Measurements from ENCODE around the gene HECTD2.
"Not testable (repeated sequence)": the region's sequence is repeated elsewhere in the genome, so short reads cannot be mapped to it uniquely, and the experiment has no call there.

The HECTD2 gene

GRCh38 chr10:91415816-91416215 lies 5.7 kb downstream of the HECTD2 start:
- DNase-seq, result no peak

DNA sequence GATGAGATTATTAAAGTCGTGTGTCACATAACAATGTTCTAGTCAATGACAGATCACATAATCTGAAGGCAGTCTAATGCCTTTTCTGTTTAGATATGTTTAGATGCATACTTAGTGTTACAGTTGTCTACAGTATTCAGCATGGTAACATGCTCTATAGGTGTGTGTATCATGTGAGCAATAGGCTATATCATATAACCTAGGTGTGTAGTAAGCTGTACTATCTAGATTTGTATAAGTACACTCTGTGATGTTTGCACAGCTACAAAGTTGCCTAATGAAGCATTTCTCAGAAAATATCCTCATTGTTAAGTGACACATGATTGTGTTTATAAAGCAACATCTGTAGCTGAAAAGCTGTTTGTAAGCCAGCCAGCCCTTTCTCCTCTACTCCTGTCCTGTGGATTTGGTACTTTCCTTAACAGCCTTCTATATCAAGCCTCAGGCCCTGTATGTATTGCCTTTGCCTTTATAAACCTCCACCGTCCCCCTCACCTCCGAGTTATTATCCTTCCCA lies 6.3 kb downstream of the HECTD2 start:
- DNase-seq, result no peak

GRCh38 chr10:91418416-91418815 lies 8.3 kb downstream of the HECTD2 start:
- no peak for DNase-seq

DNA sequence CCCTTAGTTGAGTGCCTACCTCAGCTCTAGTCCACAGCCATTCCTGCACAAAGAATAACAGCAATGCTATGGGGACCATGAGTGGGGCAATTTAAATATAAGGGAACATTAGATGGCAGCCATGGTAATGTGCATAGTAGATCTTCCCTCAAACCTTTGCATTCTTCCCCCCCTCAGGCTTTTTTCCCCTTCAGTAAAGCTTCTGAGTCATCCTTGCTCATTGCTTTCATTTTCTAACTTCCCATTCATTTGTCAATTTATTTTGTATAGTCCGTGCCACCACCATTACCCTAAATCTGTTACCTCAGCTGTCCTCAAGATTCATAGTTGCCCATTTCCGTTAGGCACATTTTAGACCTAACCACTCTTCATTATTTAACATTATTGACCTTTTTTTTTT lies 10.7 kb downstream of the HECTD2 start:
- no peak for DNase-seq

DNA sequence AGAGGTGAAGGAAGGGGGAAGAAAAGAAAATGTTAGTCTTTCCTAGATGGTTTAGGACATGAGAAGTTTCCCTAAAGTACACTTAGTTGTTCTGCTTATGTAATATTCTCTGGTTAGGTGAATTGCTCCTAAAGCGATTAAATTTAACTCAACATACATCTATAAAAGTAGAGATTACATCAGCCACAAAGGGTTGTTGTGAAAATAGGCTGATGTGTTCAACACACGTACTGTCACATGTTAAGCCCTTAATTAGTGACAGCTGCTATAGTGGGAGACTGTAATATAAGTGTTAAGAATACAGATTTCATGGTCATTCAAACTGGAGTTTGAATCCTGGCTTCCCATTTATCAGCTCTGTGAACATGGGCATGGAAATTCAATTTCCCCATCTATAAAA lies 12.8 kb downstream of the HECTD2 start:
- no peak for DNase-seq

- no peak for DNase-seq
Observed at GRCh38 chr10:91424016-91424415, 13.9 kb downstream of the HECTD2 start.

DNA sequence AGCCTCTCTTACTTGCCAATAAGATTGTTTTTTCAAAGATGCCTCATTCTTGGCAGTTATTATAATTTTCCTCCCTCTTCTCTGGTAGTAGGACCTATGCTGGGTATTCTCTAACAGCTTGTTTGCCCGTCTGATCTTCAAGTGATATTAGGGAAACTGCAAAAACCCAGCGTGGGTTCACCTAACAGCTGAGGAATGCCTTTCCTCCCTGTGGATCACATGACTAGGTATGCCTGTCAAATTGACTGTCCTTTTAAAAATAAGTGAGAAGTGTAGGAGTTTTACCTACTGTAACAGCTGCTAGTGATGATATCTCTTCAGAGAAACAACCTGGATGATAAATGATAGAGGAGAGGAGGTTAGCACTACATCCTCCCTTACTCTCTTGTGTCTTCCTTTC lies 22.0 kb downstream of the HECTD2 start:
- DNase-seq, result no peak

- no peak for DNase-seq
Observed at GRCh38 chr10:91433620-91434019, 23.5 kb downstream of the HECTD2 start.

GRCh38 chr10:91434041-91434440 lies 23.9 kb downstream of the HECTD2 start:
- no peak for DNase-seq

DNA sequence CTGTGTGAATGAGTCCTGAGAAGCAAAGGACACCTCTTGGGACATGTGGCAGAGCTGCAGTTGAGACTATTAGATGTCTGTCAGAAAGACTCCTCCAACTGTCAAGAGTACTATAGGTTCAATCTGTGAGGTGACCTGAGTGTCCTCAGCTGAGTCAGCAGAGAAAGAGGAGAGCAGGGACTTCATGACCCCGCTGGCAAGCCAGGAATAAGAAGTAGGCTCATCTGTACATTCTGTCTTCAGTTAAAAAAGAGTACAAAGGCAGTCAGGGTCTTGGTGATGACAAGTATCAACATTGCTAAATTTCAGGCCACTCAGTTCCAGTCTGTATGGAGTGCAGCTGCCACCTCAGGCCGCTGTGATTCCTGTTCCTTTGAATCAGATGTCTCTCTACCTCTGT lies 25.1 kb downstream of the HECTD2 start:
- DNase-seq, result no peak

- not testable (repeated sequence) for DNase-seq
Observed at GRCh38 chr10:91438228-91438627, 28.1 kb downstream of the HECTD2 start.

GRCh38 chr10:91444211-91445182 lies 34.4 kb downstream of the HECTD2 start:
- no peak for DNase-seq

GRCh38 chr10:91452063-91452462 lies 41.9 kb downstream of the HECTD2 start:
- no peak for DNase-seq

GRCh38 chr10:91453535-91453934 lies 43.4 kb downstream of the HECTD2 start:
- no peak for DNase-seq

- DNase-seq, result not testable (repeated sequence)
Observed at GRCh38 chr10:91455135-91455534, 45.0 kb downstream of the HECTD2 start.

GRCh38 chr10:91460681-91461080 lies 50.5 kb downstream of the HECTD2 start:
- no peak for DNase-seq

DNA sequence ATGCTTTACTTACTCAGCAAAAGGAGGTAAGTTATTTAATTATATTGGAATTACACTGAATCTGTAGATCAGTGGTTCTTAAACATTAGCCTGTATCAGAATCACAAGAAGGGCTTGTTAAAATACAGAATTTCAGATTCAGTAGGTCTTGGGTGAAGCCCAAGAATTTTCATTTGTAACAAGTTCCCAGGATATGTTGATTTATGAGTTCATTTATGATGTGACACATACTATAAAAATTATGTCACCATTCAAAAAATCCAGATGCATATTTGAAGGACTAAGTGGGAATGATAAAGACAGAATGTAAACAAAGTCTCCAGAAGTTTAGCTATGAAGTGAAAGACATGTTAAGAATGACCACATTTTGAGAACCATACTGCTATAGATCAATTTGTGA lies 52.3 kb downstream of the HECTD2 start:
- DNase-seq, result no peak

DNA sequence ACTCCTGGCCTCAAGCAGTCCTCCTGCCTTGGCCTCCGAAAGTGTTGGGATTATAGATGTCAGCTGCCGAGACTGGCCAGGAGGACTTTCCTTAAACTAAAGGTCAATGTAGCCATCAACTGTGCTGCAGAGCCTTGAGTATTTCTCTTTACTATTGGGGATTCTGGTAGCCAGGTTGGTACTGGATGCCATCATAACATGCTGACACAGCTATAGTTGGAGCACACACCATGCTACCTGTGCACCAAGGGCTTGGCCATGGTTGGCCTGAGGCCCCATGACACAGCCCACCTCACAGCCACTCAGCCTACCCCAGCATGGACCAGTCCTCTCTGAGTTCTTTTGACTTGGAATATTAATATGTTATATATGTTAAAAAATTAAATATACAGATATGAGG lies 54.4 kb downstream of the HECTD2 start:
- DNase-seq, result no peak

DNA sequence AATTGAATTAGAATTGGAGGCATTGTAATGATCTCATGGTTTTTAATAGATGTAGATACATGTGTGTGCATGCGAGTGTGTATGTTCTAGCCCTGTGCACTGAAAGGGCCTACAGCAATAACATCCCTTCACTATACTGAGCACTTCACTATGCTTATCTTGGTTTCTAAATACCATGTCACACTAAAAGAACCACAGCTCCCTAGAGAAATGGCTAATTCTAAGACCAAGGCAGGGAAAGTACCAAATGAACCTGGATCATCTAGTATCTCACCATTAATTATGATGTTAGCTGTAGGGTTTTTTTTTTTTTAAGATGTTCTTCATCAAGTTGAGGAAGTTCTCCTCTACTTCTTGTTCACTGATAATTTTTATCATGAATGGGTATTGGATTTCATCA lies 55.1 kb downstream of the HECTD2 start:
- no peak for DNase-seq

GRCh38 chr10:91467114-91467513 lies 57.0 kb downstream of the HECTD2 start:
- DNase-seq, result no peak

DNA sequence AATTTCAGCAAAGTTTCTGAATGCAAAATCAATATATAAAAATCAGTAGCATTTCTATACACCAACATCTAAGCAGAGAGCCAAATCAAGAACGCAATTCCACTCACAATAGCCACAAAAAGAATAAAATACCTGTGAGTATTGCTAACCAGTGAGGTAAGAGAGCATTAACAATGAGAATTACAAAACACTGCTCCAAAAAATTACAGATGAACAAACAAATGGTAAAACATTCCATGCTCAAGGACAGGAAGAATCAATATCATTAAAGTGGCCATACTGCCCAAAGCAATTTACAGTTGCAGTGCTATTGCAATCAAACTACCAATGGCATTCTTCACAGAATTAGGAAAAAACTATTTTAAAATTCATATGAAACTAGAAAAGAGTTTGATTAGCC lies 61.5 kb downstream of the HECTD2 start:
- no peak for DNase-seq

DNA sequence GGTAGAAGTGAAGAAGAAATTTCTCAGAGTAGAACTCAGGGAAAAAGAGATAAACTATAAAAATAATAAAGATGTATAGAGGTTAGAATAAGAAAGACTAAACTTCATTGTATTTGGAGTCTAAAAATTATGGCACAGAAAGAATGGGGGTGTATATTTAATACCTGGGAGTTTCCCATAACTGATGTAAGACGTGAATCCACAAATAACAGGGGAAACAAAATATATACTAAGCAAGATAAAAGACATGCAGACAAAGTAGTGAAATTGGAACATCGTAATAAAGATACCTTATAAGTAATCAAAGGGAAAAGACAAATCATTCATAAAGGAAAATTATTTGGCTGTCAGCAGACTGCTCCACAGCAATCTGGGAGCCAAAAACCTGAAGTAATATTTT lies 62.8 kb downstream of the HECTD2 start:
- no peak for DNase-seq

DNA sequence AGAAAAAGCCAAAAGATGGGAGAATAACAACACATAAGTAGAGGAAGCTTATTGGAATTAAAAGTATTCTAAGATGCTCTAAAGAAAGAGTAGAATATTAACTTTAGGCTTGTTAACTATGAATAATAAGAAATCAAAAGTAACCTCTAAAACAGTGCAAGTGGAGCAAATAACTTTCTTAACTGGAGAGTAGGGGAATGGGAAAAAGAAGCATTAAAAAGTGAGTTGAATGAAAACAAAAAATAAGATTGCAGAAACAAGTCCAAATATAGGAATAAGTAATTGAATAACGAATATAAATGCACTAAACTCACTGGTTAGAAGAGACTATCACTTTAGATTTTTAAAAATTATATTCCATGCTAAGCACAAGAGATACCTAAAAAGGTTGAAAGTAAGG lies 63.9 kb downstream of the HECTD2 start:
- no peak for DNase-seq

- DNase-seq, result no peak
Observed at GRCh38 chr10:91477236-91477635, 67.1 kb downstream of the HECTD2 start.

DNA sequence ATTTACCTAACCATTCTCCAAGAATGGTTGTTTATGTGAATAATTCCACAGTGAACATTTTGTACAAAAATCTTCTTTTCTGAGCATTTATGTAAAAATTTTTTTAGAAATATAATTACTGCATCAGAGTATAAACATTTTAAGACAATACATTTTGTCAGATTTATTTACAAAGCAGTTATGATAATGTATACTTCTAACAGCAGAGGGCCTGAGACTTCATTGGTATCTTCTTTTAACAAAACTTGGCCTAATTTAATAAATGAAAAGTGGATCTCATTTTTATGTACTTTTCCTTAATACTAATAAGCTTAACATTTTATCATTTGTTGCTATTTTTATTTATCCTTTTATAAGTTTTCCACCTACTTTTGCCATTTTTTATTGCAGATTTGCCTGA lies 69.4 kb downstream of the HECTD2 start:
- DNase-seq, result no peak
